Heart left ventricle (tissue), 13 donors: Measurements from ENCODE around the gene HERC2.

Experiments
- CTCF ChIP-seq, 12 donors: fragments of 200-600 bp; sonication (generic) in 4 of 12; IDR thresholded peaks; one replicate each; pipeline versions ENCODE4 v1.5.0 to v1.8.0; 2018 to 2022; ENCODE audit warnings: antibody characterized with exemption in 12 of 12, mild to moderate bottlenecking in 5 of 12
- POLR2A ChIP-seq, 2 donors: fragments of 450-650 bp; IDR thresholded peaks; one replicate each; pipeline ENCODE4 v1.6.1; 2017; ENCODE audit warnings: antibody characterized with exemption in 2 of 2, mild to moderate bottlenecking in 2 of 2, moderate library complexity in 2 of 2
- donor health status: ischemic (EF 13 %, LVEDD 7.1; RV severe dilation, severe dysfunction).
- donor health status: DM: no; HTN: yes; CAD: no.
- donor health status: DM: no; HTN: no; CAD: no.
- donor health status: ischemic (EF 25% LVEDD 6.9; RV normal size, moderate dysfunction).
- donor health status: ischemic (EF 25% LVEDD 5.7; RV mildly dilated, moderate dysfunction).
- donor health status: ischemic (EF 35%, LVEDD 5.7; RV mildly dilated, moderate dysfunction).
- donor health status: nonischemic (EF 11% LVEDD 7.7; RV severe dilation, severe dysfunction).
- donor health status: DM: yes; HTN: yes; CAD: no.
- donor health status: PGD.
- donor health status: ischemic (EF 29% LVEDD 5.4; RV normal size, mild dysfunction).
- donor health status: nonischemic (EF 23%, LVEDD 6.1; RV moderate dilation, normal function).

GRCh38 chr15:28115871-28116270, 206.1 kb downstream of the HERC2 start:
- no peak for TF ChIP-seq CTCF (IDR thresholded peaks at IDR 0.05)
- no peak for TF ChIP-seq POLR2A (IDR thresholded peaks at IDR 0.05)
